GM19240 (cell line): ENCODE results near the gene ZIC5.

Experiments used
- DNase-seq: peaks from one replicate; pipeline ENCODE4 v3.0.0; 2011; ENCODE audit warnings: low spot score; ENCODE audit not compliant: insufficient read length

Gene ZIC5

GRCh38 chr13:99987154-99988019 is 15.8 kb upstream of the ZIC5 start:
- DNase-seq, result no peak

DNA sequence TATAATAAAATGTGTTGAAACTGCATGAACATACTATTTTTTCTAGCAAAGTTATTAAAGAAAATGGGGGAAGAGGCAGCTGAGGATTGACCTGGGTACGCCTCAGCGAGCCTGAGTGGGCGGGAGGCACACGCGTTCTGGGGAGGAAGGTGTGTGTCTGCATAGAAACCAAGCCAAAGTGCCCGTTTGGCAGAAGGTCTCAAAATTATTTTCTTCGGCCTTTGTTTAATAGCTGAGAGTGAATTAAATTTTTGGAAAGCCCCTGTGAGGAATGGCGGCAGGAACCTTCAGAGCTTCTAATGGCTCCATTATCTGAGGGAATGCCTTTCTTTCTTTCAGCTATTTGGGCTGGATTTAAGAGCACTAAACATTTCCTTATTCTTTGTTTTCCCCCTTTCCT is 15.2 kb upstream of the ZIC5 start:
- DNase-seq, result no peak

GRCh38 chr13:99985886-99986527 is 14.4 kb upstream of the ZIC5 start:
- no peak for DNase-seq

GRCh38 chr13:99985241-99985874 is 13.8 kb upstream of the ZIC5 start:
- DNase-seq, result no peak

DNA sequence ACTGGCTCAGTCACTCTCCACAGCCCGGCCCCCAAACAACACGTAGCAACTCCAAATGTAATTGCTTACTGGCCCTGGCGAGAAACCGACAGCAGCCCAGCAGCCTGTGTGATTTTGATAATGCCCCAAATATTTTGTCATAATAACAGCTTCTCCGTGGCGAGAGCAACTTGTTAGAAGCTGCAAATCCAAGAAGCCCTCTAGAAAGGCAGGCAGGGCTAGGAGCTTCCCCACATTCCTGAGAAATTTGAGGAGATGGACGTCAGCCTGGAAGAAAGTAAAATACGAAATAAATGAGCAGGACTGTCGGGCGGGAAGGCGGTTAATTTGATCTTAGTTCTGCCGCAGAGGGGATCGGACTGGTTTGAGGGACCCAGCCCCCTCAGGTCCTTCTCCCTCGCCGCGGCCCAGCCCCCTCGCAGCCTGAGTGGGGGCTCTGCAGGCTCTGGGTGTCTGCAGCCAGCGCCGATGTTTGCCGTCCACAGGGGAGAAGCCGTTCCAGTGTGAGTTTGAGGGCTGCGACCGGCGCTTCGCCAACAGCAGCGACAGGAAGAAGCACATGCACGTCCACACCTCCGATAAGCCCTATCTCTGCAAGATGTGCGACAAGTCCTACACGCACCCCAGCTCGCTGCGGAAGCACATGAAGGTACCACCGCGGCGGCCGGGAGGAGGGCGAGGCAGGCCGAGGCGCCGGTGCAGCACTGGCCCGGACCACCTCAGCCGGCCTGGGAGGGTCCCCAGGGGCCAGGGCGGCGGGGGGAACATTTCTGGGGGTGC is 13.1 kb upstream of the ZIC5 start:
- no peak for DNase-seq

DNA sequence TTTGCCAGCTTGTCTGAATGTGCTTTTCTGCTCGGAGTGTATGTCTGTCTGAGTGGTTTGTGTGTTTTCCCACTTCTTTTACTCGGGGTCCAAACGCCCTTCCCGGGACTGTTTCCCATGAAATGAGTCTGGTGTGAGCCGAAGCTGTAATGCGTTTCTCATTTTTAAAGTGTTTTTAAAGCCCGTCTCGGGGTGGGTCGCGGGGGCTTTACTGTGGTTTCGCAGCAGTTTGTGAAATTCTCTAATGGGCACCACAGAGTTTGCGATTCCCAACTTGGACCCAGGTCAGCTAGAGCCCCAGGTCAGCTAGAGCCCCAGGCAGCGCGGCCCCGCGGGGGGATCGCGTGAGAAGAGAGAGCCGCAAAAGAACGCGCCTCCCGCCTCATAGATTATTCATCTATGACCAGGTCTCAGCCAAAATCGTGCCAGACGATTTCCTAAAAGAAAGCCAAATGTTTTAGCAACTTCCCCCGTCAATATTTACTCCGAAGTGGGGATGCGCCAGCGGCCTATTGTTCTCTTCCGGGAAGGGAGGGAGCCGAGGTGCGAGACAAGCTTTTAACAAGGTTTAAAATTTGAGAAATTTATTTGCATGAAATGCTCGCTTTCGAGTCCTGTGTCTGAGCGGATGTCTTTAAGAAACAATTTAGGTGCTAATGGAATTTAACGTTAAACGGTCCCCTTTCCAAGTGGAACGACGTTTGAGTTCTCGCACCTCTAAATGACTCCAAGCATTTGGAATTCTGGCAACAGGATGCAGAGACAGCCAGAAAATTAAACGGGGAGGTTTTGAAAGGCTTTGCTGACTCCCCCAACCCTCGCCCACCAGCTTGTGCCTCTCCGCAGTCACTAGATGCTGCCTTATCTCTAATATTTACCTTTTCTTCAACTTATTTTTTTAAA is 12.2 kb upstream of the ZIC5 start:
- no peak for DNase-seq

GRCh38 chr13:99982731-99983498 is 11.3 kb upstream of the ZIC5 start:
- no peak for DNase-seq

DNA sequence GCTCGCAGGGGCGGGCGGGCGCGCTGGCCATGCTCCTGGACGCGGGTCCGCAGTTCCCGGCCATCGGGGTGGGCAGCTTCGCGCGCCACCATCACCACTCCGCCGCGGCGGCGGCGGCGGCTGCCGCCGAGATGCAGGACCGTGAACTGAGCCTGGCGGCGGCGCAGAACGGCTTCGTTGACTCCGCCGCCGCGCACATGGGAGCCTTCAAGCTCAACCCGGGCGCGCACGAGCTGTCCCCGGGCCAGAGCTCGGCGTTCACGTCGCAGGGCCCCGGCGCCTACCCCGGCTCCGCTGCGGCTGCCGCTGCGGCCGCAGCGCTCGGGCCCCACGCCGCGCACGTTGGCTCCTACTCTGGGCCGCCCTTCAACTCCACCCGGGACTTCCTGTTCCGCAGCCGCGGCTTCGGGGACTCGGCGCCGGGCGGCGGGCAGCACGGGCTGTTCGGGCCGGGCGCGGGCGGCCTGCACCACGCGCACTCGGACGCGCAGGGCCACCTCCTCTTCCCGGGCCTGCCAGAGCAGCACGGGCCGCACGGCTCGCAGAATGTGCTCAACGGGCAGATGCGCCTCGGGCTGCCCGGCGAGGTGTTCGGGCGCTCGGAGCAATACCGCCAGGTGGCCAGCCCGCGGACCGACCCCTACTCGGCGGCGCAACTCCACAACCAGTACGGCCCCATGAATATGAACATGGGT is 10.6 kb upstream of the ZIC5 start:
- no peak for DNase-seq

DNA sequence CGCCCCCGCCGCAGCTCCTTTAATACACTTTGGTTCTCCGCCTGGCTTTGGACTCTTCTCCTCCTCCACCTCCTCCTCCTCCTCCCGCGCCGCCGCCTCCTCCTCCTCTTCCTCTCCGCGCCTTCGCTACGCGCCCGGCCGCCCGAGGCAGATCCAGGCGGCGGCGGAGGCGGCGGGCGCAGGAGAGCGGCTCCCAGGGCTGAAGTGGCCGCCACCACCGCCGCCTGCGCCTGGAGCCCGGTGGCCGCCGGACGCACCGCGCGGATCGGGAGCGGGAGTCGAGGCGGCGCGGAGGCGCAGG is 10.1 kb upstream of the ZIC5 start, which contains the start of gene ZIC2:
Gene ZIC2, plus strand, starts transcription at position 50 of the 301 bp plus-strand sequence. CDS start 281 bp downstream, outside the sequence.
- no peak for DNase-seq

DNA sequence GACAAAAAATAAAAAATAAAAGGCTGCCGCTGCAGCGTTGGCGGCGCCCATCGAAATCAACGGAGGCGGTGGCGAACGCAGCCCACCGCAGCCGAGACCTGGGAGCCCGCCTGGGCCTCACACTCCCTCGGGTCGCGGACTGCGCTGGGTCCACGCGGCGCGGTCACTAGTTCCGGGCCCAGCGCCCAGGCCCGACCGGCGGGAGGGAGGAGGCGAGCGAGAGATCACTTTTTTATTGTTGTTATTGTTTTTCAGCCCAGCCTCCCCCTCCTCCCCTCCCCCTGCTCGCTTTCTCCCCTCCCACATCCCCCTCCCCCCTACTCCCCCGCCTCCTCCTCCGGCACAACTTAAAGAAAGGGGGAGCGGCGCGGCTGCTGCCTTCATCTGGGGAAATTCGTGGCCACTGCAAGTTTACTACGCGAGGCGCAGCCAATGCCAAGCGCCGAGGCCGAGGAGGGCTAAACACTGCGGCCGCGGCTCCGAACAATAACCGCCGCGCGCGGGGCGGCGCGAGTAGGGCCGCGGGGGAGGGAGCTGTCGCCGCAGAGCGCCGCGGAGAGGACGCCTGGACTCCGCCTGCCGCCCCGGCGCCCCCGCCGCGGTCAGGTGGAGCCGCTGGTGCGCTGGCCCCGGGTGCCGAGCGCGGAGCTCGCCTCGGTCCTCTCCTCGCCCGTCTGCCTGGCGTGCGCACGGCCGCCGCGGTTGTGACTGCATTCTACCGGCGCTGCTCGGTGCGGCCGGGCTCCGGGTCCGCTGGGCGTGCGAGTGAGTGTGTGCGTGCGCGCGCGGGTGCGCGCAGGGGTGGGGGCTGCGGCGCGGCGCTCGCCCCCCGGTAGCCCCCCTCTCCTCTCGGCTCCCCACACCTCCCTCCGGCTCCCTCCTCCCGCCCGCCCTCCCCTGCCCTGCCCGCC is 9.5 kb upstream of the ZIC5 start:
- no peak for DNase-seq

DNA sequence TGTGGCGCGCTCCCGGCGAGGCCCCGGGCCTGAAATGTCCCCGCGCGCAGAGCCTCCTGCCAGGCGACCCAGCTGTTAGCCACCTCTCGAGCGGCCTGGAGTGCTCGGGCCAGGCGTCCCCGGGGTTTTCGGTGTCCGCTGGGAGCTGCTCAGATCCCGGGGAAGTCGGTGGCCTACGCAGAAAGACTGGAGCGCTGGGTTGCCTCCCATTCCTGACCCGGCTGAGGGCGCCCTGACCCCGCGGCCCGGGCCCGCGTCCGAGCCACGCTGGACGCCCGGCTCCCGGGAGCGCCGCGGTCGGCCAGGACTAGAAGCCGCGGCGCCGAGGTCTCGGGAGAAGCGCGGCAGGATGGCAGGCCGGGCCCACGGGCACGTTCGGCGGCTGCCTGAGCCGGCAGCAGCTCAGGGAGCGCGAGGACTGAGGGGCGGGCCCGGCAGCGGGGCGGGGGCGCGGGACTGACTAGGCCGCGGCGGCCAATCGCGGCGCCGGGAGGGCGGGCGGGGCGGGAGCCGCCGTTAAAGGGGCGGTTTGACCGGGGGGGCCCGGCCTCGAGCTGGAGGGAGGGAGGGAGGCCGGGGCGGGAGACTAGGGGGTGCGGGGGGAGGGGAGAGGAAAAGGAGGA is 8.7 kb upstream of the ZIC5 start:
- no peak for DNase-seq

GRCh38 chr13:99979453-99980200 is 8.1 kb upstream of the ZIC5 start:
- DNase-seq, result no peak

GRCh38 chr13:99978799-99979452 is 7.4 kb upstream of the ZIC5 start:
- DNase-seq, result no peak

GRCh38 chr13:99977912-99978798 is 6.6 kb upstream of the ZIC5 start:
- no peak for DNase-seq

DNA sequence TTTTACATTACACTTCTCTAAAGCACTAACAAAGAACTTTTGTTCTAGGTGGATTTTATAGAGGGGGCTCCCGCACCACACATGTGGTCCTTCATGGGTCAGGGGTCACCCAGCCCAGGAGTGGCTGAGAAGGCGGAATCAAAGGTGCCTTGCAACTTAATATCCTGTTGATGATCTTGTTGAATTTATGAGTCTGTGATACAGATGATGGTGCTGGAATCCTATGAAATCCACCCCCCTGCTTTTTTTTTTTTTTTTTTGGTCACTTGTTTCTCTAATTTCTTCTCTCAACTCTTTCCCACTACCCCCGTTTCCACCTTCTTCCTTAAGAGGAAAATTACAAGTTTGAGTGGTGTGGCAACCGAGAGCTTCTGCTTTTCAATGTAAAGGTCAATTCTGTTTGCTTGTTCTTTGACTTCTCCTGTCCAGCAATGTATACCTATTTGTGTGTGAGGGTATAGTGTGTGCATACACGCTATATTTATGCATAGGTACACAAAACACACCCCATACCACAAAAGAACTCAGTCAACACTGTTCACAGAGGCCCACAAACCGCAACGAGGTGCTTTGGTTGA is 5.9 kb upstream of the ZIC5 start:
- no peak for DNase-seq
